ENCODE data around the gene PLA2G12A. TPM values are rescaled to one million over a fixed set of nuclear protein-coding genes. Genes with fewer than 3 reads are reported as not detected.

Gene PLA2G12A
- total and polyA plus RNA-seq, 9 of the 15 experiments (the other 6 are each of a cell fraction or from before 2014, with no cell fraction given): 24.2 to 226 (median 80.5) TPM

GRCh38 chr4:109730619-109731545, 1.0 kb upstream of the PLA2G12A start:
- no peak for FAIRE-seq
- Histone ChIP-seq H2AFZ (ENCODE audit: low read depth, low read length) (peak overlapping the region; percentile 99), H3K4me1 (replicated peaks in 1 of 2; ENCODE audit: control insufficient read depth in 2 of 2, insufficient read depth in 2 of 2, low read length in 2 of 2) (peaks cover 16 to 37% of the 10 kb centered on the region in 2 experiments), H3K79me2 (ENCODE audit: control insufficient read depth, insufficient read depth, low read length) (peaks cover 40% of the 10 kb centered on the region), H4K20me1 (replicated peaks; ENCODE audit: control insufficient read depth, insufficient read depth, low read length) (0 out of 2 replicates have a peak, but pooled peaks cover 3% of the 10 kb centered on the region), H3K9ac (ENCODE audit: insufficient read depth in 1 of 2, low read depth in 2 of 2, low read length in 2 of 2) (peak overlapping the region; percentile 83 to 94), H3K36me3 (ENCODE audit: control insufficient read depth, insufficient read depth, low read length) (peaks cover 14% of the 10 kb centered on the region; the same call in 2 of the 3 replicates), H3K4me3 (peak overlapping the region; percentile 81), H3K9me1 (ENCODE audit: control insufficient read depth, insufficient read depth, low read length) (no peaks in the 10 kb centered on the region), H3K4me2 (ENCODE audit: insufficient read depth, low read length) (peak overlapping the region; percentile 90), H3K27me3 (ENCODE audit: control insufficient read depth in 2 of 2, insufficient read depth in 2 of 2, low read length in 2 of 2) (no peaks in the 10 kb centered on the region), H3K27ac (ENCODE audit: extremely low read depth, low read depth, low read length) (peak overlapping the region; percentile 89), H3K9me3 (replicated peaks; ENCODE audit: control insufficient read depth, insufficient read depth, low read depth, low read length) (no peaks in the 10 kb centered on the region)
- ChIA-PET POLR2A (interaction anchor here (0.8 to 3.4 kb wide), 5 partner anchors 10 to 89 kb away, joined by 3 to 14 read pairs (median 4); no protein-coding TSS in a partner anchor), CTCF (ENCODE audit: low intra/inter-chr PET ratio) (no interaction called here)
- peak; percentile 17; the same call in 2 of the 3 replicates for ATAC-seq
- DNase-seq (ENCODE audit: extremely low read depth in 1 of 4, low spot score in 3 of 4): peak in 2 of 4 experiments; percentile 15 to 50
- intact Hi-C loops (cut with micrococcal nuclease): no loop called here
- in situ Hi-C loops (cut with MboI): no loop called here
- no TSS peak for BruUV-seq (replicated peaks)
- 25% methylated on average over 21 of the region's 21 CpGs for WGBS (ENCODE audit: insufficient coverage, low coverage, missing lambda C conversion rate)
- TF ChIP-seq ZNF589 (CRISPR knock-in tag; IDR thresholded peaks at IDR 0.05; ENCODE audit: low read depth) (no peak), SREBF1 (IDR thresholded peaks at IDR 0.05; ENCODE audit: borderline replicate concordance, low read depth, low read length) (no peak), BRF1 (IDR thresholded peaks at IDR 0.05; ENCODE audit: borderline replicate concordance, extremely low read depth, insufficient read length) (no peak), TARDBP (IDR thresholded peaks at IDR 0.05) (no peak), KLF13 (tag; IDR thresholded peaks at IDR 0.05; ENCODE audit: borderline replicate concordance, low read depth) (no peak), ZNF717 (CRISPR knock-in tag; IDR thresholded peaks at IDR 0.05) (no peak), ZNF263 (CRISPR knock-in tag; IDR thresholded peaks at IDR 0.05; ENCODE audit: borderline replicate concordance) (no peak), CC2D1A (IDR thresholded peaks at IDR 0.05) (no peak), HNRNPH1 (optimal IDR thresholded peaks at IDR 0.05; ENCODE audit: low read depth, low read length) (no peak), RUNX1 (IDR thresholded peaks at IDR 0.05; ENCODE audit: low read depth) (no peak), TRIM24 (IDR thresholded peaks at IDR 0.05) (no peak), KLF16 (IDR thresholded peaks at IDR 0.05) (0 out of 2 replicates have a peak, but pooled peaks have one; percentile 3)
- TF ChIP-seq, protein P1, sequence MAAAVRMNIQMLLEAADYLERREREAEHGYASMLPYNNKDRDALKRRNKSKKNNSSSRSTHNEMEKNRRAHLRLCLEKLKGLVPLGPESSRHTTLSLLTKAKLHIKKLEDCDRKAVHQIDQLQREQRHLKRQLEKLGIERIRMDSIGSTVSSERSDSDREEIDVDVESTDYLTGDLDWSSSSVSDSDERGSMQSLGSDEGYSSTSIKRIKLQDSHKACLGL (CRISPR knock-in tag; IDR thresholded peaks at IDR 0.05; ENCODE audit: borderline replicate concordance, poor library complexity, severe bottlenecking): no peak
- TF ChIP-seq, protein P2, sequence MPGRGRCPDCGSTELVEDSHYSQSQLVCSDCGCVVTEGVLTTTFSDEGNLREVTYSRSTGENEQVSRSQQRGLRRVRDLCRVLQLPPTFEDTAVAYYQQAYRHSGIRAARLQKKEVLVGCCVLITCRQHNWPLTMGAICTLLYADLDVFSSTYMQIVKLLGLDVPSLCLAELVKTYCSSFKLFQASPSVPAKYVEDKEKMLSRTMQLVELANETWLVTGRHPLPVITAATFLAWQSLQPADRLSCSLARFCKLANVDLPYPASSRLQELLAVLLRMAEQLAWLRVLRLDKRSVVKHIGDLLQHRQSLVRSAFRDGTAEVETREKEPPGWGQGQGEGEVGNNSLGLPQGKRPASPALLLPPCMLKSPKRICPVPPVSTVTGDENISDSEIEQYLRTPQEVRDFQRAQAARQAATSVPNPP (IDR thresholded peaks at IDR 0.05; ENCODE audit: borderline replicate concordance, insufficient read depth, insufficient read length): no peak
- TF ChIP-seq, protein P3, sequence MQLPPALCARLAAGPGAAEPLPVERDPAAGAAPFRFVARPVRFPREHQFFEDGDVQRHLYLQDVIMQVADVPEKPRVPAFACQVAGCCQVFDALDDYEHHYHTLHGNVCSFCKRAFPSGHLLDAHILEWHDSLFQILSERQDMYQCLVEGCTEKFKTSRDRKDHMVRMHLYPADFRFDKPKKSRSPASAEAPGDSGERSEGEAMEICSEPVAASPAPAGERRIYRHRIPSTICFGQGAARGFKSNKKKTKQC (CRISPR knock-in tag; IDR thresholded peaks at IDR 0.05): no peak
- TF ChIP-seq, protein P4, sequence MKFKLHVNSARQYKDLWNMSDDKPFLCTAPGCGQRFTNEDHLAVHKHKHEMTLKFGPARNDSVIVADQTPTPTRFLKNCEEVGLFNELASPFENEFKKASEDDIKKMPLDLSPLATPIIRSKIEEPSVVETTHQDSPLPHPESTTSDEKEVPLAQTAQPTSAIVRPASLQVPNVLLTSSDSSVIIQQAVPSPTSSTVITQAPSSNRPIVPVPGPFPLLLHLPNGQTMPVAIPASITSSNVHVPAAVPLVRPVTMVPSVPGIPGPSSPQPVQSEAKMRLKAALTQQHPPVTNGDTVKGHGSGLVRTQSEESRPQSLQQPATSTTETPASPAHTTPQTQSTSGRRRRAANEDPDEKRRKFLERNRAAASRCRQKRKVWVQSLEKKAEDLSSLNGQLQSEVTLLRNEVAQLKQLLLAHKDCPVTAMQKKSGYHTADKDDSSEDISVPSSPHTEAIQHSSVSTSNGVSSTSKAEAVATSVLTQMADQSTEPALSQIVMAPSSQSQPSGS (CRISPR knock-in tag; IDR thresholded peaks at IDR 0.05): no peak

Measured in K562 (cell line).